ACHN (cell line): Measurements from ENCODE around the gene CCNK.
A peak's percentile ranks its signal among the peaks of the same experiment; 100 is the strongest.

Experiments used
- DNase-seq: peaks from one replicate; pipeline ENCODE4 v3.0.0-alpha.2; 2015
- in situ Hi-C: cut with HindIII; loops from 2 replicates; pipeline ENCODE4 v1.10.0; 2017; ENCODE audit warnings: low sequenced_read_pairs, low pct_ligation_motif_present, low pct_unique_long_range_greater_than_20kb

CCNK gene

DNA sequence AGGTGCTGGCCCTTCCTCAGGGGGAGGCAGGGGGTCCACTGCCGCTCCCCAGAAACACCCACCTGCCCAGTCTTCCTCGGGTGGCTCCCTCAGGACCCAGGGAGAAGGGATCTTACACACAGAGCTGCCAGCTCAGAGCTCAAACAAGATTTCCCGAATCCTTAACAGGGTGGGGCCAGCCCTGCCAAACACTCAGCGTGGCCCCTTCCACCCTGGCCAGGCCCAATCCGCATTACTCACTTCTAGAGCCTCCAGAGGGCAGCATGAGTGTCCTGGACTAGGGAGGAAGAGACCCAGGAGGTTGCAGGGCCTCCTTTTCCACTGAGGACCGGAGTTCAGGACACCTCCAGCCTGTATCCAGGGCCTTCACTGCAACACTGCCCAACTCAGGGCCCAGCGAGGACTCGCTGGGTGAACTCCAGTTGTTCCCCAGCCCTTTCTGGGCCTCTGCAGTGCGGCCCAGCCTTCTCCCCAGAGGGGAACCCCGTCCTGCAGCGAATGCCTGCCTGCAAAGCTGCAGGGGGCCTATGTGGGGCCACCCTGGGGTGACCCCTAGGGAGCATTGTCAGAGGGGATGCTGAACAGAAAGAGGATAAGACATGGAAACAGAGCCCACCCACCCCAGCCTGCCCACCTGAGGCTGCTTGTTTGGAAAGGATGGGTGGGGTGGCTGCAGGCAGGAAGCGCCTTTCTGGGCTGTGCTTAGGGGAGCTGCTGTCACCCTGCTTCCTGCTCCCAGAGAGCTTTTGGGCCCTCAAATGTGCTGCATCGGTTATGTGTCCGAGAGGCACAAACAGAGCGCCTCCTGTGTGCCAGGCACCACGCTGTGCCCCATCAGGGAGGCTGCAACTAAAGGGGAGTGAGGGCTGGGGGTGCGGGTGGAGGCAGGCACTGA is 43.8 kb downstream of the CCNK start:
- peak; percentile 36 for DNase-seq
- in situ Hi-C loops: no loop called here

DNA sequence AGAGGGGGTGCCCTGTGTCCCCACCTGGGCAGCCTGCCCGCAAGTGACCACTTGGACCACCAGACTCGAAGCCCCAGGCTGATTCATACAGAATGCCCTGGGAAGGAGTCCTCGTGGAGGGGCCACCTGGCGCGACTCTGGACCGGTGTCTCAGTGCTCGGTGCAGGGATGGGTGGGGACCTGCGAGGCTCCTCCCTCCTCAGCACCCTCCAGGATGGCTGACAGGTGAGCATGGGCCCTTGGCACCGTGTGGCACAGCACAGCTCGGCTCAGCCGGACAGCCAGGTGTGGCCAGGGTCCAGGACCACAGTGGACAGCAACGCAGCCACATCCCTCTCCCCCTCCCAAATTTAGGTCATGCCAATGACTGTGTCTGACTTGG is 44.5 kb downstream of the CCNK start:
- in situ Hi-C loops: no loop called here

DNA sequence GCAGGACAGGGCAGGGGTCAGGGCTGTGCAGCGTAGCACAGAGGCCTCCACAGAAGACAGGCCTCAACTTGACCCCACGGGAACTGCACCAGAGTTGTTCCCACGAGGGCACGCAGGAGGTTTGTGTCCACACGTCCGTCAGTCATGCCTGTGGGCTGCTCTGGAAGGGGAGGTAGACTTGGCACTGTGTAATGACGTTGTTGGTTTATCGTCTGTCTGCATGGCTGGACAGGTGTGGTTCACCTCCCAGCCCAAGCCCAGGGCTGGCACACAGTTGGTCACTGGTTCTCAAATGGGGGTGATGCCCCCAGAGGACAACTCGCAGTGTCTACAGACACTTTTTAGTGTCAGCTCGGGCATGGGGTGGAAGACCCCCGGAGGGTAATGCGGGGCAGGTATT is 45.8 kb downstream of the CCNK start:
- in situ Hi-C loops: no loop called here
- no peak for DNase-seq

More for the DNA sequence above, 44.5 kb downstream of the CCNK start:
- DNase-seq: no peak

DNA sequence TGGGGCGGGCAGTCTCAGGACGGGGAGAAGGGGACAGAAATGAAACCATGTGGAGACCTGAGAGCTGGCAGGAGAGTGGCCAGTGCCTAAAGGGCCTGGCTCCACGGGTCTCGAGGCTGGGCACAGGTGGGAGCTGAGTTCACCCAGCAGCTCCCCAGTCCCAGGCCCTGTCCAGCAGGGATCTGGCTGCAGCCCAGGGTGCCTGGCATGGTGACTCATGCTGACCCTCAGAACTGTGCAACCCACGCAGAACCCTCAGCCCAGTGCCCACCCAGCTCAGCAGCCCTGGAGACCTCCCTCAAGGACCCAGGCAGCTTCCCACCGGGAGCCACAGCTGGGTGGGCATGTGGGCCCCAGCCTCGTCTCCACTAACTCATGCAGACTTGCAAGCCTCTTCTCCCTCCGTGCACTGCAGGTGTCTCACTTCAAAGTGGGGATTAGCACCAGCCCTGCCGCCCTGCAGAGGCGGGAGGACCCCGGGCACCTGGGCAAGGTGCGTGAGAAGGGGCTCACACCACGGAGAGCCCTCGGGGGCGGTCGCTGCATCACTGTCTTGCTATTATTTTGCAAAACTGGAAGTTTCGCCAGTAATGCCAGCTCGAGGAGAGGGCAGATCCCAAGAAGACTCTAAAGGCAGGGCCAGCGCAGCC is 46.3 kb downstream of the CCNK start:
- in situ Hi-C loops: no loop called here

DNA sequence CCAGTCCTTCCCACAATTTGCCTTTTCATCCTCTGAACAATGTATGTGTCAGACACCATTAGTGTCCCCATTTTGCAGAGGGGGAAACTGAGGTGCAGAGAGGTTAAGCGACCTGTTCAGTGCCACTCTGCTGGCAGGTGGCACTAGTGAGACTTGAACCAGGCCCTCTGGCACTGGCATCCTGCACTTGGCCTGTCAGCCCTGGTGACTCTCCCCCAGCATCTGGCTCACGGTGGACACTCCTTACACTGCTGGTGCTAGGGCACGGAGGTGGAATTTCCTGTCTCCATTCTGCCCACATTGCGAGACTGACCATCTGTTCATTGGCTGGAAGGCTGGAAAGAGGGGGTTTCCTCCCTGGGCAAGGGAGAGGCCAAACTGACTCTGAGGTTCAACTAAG is 48.7 kb downstream of the CCNK start:
- in situ Hi-C loops: no loop called here
- peak; percentile 7 for DNase-seq

More for the DNA sequence above, 46.3 kb downstream of the CCNK start:
- DNase-seq: no peak

DNA sequence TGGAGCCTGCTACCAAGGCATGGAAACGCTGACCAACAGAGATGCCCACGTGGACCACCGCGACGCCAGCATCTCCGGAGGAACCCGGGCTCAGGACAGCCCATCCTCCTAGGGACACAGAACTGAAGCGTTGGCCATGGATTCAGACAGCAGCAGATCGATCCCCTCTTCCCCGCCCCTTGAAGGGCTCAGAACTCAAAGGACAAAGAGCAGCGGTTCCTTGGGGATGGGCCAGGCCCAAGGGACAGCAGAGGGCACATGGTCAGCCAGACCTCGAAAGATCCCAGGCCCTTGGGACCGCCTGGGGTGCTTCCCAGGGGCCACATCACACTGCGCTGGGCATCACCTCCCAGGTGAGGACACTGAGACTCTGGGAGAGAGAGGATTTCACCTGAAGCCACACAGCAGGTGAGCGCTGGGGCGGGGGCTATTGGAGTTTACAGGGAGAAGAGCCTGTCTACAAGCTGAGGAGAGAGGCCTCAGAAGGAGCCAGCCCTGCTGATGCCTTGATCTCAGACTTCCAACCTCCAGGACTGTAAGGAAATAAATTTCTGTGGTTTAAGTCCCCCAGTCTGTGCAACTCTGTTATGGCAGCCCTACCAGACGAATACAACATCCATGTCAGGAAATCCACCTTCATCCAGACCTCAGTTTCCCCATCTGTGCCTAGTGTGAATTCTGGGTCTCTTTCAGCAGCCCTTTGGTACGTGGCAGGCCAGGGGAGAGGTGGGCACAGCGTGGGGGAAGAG is 49.4 kb downstream of the CCNK start:
- in situ Hi-C loops: no loop called here

DNA sequence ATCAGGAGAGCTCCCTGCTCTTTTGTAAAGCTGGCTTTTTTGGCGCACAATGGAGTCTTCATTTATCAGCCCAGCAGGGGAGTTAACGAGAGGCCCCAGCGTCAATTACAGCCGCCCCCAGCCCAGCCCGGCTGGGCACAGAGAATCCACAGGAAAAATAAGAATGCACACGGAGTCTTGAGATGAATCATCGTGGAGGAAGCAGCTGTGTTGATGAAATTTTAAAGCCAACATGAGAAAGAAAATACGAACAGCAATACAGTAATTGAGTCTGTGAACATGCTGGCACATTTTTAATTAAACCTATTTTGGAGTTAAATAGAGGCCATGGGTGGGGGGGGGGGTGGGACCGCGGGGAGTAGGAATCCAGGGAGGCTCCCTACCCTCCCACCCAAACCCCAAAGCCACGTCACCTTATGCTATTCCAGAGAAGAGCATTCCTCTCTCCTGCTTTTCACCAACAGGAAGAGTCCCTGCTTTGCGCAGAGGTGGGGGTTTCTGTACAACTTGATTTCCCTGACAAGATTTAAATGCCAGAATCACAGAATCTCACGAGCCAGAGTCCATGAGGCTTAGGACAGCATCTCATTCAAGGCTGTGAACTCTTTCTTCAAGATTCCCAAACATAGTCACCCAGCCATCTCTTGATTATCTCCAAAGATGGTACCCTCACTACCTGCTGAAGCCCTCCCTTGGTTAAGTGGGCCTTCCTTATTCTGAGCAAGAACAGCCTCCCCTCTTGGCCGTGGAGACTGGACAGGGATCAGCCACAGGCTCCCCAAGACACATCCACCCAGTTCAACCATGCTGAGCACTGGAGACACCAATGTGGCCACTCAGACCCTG is 50.3 kb downstream of the CCNK start:
- DNase-seq: no peak
- in situ Hi-C loops: no loop called here

More for the DNA sequence above, 49.4 kb downstream of the CCNK start:
- no peak for DNase-seq

DNA sequence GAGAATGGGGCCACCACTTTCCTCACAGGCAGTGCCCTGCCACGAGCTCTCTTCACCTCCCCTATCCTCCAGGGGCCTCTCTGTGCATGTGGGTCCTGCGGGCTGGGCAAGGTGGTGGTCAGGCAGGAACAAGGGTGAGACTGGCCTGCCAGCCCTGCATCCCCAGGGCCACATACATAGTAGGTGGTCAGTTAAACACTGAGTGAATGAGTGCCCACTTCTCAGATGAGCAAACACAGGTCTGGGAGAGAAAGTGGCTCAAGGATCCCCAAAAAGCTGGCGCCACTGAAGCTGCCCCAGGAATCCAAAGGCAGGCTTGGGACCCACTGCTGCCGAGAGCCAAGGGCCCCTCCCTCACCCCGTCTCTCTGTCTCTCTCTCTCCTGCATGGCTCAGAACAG is 51.1 kb downstream of the CCNK start:
- in situ Hi-C loops: no loop called here
- no peak for DNase-seq

DNA sequence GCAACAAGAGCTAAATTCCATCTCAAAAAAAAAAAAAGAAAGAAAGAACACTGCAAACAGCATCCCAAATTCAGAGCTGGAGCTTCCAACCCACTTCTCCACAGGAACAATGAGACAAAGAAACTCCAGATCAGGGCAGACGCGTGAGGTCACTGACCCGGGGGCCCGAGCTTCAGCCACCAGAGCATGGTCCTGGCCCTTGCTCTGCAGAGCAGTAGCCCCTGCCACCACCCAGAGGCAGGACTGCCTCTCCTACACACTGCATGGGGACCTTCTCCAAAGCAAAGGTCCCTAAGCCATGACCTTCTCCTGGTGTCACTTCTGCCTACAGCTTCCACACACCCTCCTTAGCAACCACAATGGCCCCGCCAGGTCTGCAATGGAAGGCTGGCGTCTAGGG is 53.1 kb downstream of the CCNK start:
- in situ Hi-C loops: no loop called here
- DNase-seq: no peak

DNA sequence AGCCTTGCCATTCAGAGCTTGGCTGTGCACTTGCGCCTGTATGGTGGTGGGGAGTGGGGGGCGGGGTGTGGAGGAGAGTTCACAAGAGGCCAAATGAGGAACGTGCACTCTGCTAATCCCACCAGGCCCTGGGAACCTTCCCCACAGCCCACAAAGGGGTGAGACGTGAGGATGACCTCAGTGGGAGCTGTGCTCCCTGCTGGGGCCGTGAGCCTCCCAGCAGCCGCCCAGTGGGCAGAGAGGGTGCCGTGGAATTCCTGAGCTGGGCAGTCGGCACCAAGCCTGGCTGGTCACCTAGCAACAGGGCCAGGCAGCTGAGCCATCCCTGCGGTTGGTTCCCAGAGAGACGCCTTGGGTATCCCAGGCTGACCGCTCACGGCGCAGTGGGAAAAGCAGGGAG is 53.7 kb downstream of the CCNK start:
- peak; percentile 87 for DNase-seq

DNA sequence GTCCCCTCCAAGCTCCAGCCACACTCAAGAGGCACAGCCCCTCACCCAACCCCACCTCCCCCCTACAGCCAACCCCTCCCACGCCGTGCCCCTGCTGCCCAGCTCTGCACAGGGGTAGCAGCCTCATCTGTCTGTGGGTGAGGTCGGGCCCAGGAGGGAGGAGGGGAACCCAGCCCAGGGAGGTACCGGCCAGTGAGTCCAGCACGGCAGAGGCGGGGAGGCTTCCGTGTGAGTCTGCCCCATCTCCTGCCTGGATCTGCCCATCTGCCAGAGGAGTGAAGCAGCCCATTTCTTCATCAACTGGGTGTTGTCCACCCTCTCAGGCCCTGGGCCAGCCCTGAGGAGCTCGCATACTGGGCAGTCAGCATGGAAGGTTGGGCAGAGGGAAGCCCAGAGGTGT is 54.2 kb downstream of the CCNK start:
- no peak for DNase-seq
- in situ Hi-C loops: no loop called here

More for the DNA sequence above, 53.7 kb downstream of the CCNK start:
- in situ Hi-C loops: no loop called here

DNA sequence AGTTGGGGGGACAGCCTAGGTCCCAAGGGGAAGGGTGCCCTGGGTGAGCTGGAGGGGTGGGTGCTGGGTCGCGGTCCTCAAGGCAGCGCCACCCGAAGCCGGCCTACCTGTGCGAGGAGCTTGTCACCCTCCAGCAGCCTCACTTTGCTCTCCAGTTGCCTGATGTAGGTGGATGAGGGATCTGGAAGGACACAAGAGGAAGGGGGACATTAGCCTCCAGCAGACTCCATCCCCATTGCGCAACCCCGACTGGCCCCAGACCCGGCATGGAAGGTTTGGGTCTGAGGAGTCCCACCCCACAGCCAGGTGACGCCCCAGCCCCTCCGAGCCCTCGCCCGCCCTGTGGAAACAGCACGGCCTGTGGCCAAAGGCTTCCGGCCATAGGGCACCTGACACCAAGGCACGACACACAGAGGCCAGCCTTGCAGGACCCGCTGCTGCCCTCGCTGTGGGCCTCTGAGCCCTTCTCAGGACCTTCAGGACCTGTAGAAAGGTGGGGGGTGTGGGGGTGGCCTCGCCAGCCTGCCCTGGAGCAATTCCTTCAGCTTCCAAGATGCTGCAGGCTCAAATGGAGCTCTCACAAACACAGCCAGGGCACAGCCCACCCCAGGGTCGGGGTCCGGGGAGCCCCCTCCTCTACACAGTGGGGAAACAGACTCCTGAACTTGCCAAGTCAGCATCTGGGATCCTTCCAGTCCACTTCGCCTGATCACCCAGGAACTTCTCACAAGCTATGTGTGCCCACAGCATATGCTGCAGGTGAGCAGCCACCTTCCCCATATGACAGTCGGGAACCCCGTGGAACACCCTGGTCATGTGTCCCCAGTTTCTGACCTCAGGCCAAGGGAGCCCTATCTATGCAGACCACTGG is 54.9 kb downstream of the CCNK start:
- in situ Hi-C loops: no loop called here
- DNase-seq: no peak

DNA sequence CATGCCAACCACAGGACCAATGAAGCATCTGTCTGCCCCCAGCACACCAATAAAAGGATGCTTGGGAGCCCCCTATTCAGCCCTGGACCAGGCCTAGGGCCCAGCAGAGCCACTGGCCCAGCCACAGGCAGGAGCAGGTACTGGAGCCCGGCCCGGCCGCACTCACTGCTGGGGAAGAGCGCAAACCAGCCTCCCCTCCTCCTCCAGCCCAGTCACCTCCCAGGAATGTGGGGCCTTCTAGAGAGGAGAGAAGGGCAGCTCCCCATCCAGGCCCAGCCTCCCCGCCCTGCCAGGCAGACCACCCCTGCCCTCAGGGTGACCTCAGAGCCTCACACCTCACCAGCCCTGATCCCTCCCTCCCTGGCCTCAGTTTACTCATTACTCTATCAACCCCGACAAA is 56.2 kb downstream of the CCNK start:
- in situ Hi-C loops: no loop called here
- DNase-seq: peak; percentile 75

DNA sequence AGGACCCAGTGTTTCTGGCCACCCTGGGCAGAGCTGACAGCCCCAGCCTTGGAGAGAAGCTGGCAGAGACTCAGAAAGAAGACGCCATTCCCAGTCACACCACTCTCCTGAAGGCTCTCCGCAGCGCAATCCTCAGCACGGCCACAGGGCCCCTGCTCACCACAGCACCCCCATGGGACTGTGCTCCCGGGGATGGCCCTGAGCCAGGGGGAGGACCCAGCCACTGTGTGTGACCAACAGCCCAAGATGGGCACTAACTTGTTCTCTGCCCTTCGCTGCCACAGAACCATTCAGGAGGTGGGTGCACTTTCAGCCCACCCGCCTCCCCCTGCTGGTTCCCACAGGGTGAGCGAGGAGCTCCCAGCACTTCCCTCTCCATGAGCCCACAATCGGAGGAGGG is 57.1 kb downstream of the CCNK start:
- peak; percentile 11 for DNase-seq
- in situ Hi-C loops: no loop called here

DNA sequence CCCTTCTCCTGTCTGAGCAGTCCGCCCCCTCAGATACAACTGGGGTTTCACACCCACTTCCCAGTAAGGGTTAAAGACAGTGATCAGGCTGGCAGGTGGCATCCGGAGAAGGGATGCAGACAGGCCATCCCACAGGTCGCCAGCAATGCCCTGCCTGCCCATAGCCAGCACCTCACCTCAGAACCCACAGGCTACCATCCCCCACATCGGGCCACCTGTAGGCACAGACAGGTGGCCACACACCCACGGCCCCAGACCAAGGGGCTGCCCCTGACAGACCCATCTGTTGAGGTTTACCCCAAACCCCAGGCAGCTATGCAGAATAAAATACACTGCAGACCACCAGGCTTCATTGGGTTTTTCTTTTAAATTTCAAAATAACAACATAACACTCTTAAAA is 57.5 kb downstream of the CCNK start:
- DNase-seq: no peak
- in situ Hi-C loops: no loop called here

DNA sequence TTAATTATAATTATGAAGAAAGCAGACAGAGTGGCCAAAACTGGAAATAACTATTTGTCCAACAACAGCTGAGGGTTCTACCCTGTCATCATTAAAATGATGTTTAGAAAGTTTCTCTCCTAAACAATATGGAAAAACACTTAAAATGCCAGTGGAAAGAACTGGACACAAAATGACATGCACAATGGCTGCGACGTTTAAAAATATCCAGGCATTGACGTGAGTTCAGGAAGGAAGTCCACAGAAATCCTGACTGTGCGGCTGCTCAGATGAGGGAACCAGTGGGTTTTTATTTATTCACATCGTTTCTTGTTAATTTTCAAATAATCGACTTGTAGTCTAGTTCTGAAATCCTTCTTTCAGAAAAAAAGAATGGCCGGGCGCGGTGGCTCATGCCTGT is 58.3 kb downstream of the CCNK start:
- no peak for DNase-seq
- in situ Hi-C loops: no loop called here

DNA sequence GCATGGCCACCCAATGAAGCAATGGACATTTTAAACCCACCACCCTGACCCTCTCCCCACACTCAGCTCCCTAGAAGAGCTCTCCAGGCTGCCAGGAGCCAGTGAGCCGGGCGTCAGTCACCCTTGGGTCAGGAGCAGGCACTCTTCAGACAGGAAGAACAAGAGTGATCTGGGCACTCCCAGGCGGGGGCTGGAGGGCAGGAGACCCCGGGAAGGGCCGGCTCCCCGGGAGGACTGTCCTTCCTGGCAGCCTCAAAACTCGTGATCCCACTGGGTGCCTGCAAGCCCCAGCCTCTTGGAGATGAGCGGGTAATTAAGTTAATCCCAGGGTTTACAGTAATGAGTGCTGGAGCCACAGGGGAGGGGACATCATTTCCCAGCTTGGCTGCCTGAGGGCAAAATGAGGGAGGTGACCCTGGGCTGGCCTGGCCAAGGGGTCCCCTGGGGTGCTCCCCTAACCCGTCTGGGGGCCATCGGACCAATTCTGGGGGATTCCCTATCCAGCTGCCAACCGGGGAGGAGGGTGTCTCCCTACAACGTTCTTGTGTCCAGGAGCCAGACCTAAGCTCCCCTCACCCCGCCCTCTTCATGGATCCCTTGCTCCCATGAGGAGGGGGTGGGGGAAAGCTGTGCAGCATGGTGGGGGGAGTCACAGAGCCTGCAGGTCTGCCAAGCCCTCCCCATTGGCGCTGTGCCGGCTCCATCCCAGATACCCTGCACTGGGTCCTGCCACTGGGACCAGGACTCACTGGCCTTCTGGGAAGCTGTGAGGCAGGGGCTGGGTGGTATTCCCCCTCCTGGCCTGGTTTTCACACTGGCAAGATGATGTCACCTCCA is 59.2 kb downstream of the CCNK start:
- in situ Hi-C loops: no loop called here
- DNase-seq: no peak
